Measurements from ENCODE around the gene NBEAL2.

DNA sequence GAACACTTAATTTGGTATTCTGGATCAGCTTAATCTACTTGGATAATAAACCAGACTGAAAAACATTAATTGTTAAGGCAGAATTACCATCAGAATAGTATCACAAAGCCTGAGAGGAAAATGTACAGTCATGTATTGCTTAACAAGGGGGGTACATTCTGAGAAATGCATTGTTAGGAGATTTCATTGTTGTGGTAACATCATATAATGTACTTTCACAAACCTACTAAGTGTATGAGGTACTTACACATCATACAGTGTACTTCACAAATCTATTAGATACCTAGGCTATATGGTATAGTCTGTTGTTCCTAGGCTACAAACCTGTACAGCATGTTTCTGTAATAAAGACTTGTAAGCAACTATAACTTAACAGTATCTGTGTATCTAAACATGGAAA, 68.2 kb downstream of the NBEAL2 start:
- TF ChIP-seq, protein P1, sequence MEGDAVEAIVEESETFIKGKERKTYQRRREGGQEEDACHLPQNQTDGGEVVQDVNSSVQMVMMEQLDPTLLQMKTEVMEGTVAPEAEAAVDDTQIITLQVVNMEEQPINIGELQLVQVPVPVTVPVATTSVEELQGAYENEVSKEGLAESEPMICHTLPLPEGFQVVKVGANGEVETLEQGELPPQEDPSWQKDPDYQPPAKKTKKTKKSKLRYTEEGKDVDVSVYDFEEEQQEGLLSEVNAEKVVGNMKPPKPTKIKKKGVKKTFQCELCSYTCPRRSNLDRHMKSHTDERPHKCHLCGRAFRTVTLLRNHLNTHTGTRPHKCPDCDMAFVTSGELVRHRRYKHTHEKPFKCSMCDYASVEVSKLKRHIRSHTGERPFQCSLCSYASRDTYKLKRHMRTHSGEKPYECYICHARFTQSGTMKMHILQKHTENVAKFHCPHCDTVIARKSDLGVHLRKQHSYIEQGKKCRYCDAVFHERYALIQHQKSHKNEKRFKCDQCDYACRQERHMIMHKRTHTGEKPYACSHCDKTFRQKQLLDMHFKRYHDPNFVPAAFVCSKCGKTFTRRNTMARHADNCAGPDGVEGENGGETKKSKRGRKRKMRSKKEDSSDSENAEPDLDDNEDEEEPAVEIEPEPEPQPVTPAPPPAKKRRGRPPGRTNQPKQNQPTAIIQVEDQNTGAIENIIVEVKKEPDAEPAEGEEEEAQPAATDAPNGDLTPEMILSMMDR (conservative IDR thresholded peaks at IDR 0.05; ENCODE audit: low read depth, low read length), result no peak
- TF ChIP-seq EZH2 (IDR thresholded peaks at IDR 0.05; ENCODE audit: low read length, unreplicated experiment) (no peak), EZH2phosphoT487 (IDR thresholded peaks at IDR 0.05; ENCODE audit: borderline replicate concordance, low read length) (no peak)

All from PC-3 (cell line).